T-helper 1 cell treated with Interleukin-12 subunit alpha and Interleukin-12 subunit beta and Interleukin-4 antibody, amounts not matched to agents 30 μg/mL and 1 μg/mL, for 36 hours (primary cell): Measurements from ENCODE around the gene TSPAN15.

Source experiments
- H3K27ac Mint-ChIP-seq: one replicate; pipeline ENCODE4 v1.8.0; 2021; ENCODE audit warnings: mild to moderate bottlenecking, mixed read lengths
- H3K27me3 Mint-ChIP-seq: one replicate; pipeline ENCODE4 v1.8.0; 2021; ENCODE audit warnings: low read depth, mixed read lengths
- H3K36me3 Mint-ChIP-seq: one replicate; pipeline ENCODE4 v1.8.0; 2021; ENCODE audit warnings: low read depth, mixed read lengths
- H3K4me1 Mint-ChIP-seq: one replicate; pipeline ENCODE4 v1.8.0; 2021; ENCODE audit warnings: low read depth, mixed read lengths
- H3K4me3 Mint-ChIP-seq: one replicate; pipeline ENCODE4 v1.8.0; 2021; ENCODE audit warnings: mild to moderate bottlenecking, moderate library complexity, mixed read lengths
- H3K9me3 Mint-ChIP-seq: one replicate; pipeline ENCODE4 v1.8.0; 2021; ENCODE audit warnings: mixed read lengths

TSPAN15 gene

DNA sequence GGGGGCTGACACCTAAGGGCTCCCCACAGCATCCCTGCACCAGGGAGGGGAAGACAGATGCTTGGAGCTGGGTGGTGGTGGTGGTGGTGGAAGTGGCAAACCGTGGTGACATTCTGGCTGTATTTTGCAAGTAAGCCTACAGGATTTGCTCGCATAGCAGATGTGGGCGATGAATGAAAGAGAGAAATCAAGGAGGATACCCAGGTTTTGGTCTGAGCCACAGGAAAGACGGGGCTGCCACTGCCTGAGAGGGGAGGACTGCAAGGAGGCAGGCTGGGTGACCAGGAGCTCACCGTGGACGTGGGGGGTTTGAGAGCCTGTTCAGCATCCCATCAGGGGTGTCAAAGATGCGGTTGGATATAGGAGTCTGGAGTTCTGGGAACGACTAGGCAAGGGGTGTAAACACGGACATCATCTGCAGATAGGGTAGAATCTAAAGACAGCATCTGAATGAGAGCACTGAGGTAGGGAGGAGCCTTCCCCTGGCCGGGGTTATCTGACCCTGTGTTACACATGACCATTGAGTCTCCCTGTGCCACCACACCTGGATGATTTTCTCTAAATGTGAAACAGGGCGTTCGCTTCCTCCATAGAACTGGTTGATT, 49.7 kb downstream of the TSPAN15 start:
- Mint-ChIP-seq H3K27me3 (no peaks in the 10 kb centered on the region), H3K27ac (no peak overlapping the region), H3K36me3 (no peaks in the 10 kb centered on the region), H3K4me3 (no peak overlapping the region), H3K4me1 (peaks cover 5% of the 10 kb centered on the region), H3K9me3 (no peaks in the 10 kb centered on the region)

DNA sequence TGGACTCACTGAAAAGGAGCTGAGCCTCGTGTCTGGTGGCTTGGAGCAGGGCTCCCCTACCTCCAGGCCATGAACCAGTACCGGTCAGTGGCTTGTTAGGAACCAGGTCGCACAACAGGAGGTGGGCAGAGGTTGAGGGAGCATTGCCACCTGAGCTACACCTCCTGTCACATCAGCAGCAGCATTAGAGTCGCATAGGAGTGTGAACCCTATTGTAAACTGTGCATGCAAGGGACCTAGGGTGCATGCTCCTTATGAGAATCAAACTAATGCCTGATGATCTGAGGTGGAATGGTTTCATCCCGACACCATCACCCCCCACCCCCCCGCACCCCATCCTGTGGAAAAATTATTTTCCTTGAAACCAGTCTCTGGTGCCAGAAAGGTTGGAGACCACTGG, 50.4 kb downstream of the TSPAN15 start:
- no peak overlapping the region for H3K4me3 Mint-ChIP-seq
- H3K27ac Mint-ChIP-seq, result no peak overlapping the region
- no peaks in the 10 kb centered on the region for H3K9me3 Mint-ChIP-seq
- H3K4me1 Mint-ChIP-seq, result peaks cover 5% of the 10 kb centered on the region
- H3K27me3 Mint-ChIP-seq, result no peaks in the 10 kb centered on the region
- no peaks in the 10 kb centered on the region for H3K36me3 Mint-ChIP-seq

DNA sequence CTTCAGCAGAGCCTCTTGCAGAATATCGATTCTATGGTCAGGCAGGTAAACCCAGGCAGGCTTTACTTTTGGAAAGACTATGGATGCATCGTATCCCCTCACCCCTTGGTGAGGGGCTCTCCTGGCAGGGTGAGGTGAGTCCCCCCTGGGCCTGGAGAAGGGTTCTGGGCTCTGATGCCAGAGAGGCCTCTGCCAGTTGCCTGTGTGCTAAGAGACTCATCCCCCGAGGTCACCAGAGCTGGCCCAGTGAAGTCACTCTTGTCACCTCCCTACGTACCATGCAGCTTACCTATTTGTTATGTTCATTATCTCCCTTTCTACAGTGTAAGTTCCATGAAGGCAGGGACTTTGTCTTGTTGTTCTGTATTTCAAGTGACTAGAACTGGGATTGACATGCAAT, 51.3 kb downstream of the TSPAN15 start:
- H3K4me3 Mint-ChIP-seq, result no peak overlapping the region
- H3K27me3 Mint-ChIP-seq, result no peaks in the 10 kb centered on the region
- peaks cover 10% of the 10 kb centered on the region for H3K4me1 Mint-ChIP-seq
- no peak overlapping the region for H3K27ac Mint-ChIP-seq
- no peaks in the 10 kb centered on the region for H3K36me3 Mint-ChIP-seq
- H3K9me3 Mint-ChIP-seq, result no peaks in the 10 kb centered on the region

DNA sequence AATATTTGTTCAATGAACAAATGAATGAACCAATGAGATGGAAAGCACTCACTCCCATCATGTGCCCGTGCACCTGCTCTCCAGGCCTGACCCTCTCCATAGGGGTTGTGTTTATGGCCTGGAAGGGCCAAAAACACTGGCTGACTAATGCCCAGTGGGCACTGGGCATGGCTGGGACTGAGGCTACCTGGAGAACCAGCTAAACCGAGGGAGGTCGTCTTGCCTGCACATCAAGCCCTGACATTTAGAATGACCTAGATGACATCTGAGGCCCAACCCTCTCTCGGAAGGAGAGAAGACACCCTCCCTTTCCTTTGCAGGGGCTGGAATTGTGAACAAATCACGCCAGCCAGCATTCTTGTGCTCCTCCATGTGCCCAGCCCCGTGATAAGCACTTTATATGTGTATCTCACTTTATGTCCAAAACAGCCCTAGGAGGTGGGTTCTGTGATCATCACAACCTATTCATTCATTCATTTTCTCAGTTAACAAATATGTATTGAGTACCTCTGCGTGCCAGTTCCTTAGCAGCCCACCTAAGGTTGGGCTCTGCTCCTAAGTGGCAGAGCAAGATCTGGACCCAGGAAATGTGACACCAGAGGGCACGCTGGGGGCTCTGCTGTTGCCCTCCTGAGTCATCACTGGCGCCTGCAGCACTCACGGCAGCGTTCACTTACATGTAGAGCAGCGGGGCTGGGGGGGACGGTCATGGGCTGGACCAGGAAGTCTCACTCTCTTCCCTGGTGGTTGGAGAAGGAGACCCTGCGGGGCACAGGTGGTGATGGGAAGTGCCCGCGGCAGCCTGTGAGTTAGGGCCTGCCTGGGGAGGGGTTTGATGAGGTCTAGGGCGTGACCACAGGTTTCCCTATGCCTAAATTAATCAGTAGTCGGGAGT, 52.0 kb downstream of the TSPAN15 start:
- H3K4me3 Mint-ChIP-seq, result no peak overlapping the region
- H3K27ac Mint-ChIP-seq, result no peak overlapping the region
- H3K9me3 Mint-ChIP-seq, result no peaks in the 10 kb centered on the region
- peaks cover 3% of the 10 kb centered on the region for H3K27me3 Mint-ChIP-seq
- no peaks in the 10 kb centered on the region for H3K36me3 Mint-ChIP-seq
- peaks cover 10% of the 10 kb centered on the region for H3K4me1 Mint-ChIP-seq

DNA sequence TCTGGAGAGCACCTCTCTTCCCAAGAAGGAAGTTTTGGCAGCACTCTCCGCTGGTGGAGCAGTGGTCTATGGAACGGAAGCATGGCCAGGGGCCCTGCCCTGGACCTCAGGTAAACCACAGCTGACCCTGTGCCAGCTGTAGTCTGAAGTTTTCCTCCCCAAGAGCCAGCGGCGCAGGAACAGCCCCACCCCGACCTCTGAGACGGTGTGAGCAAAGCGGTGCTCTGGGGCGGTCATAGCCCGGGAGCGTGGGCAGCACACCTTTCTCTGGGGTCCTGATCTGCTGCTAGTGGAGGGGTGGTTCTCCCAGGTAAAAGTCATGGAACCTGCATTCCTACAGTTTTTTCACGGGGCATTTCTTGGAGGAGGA, 52.6 kb downstream of the TSPAN15 start:
- Mint-ChIP-seq H3K27me3 (peaks cover 3% of the 10 kb centered on the region), H3K27ac (no peak overlapping the region), H3K4me1 (peaks cover 9% of the 10 kb centered on the region), H3K9me3 (no peaks in the 10 kb centered on the region), H3K4me3 (no peak overlapping the region), H3K36me3 (no peaks in the 10 kb centered on the region)

DNA sequence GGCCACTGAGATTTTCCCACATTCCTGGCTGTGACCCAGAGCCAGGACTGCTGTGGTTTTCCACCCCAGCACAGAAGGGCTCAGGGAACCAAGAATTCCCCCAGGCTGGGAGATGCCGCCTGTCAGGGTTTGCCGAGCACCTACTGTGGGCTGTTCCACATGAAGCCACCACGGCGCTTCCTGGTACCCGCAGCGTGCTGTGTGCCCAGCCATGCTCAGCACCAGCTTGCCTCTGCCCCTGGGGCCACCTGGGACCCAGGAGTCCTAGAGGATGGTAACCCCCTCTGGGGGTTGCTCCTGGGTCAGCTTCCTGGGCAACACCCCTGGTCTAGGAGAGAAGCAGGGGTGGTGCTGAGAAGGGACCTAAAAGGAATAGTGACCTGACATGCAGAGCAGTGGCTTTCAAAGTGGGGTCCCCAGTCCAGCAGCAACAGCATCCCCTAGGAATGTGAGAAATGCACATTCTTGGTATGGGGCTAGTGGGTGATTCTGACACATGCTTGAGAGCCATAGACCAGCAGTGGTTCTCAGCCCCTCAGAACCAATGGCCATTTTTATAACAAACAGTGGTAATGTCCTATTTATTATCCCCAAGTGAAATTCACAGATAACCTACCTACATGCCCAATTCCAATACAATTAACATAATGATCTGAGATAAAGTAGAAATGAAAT, 53.4 kb downstream of the TSPAN15 start:
- peaks cover 11% of the 10 kb centered on the region for H3K27me3 Mint-ChIP-seq
- H3K36me3 Mint-ChIP-seq, result no peaks in the 10 kb centered on the region
- H3K9me3 Mint-ChIP-seq, result no peaks in the 10 kb centered on the region
- no peak overlapping the region for H3K4me3 Mint-ChIP-seq
- peaks cover 9% of the 10 kb centered on the region for H3K4me1 Mint-ChIP-seq
- no peak overlapping the region for H3K27ac Mint-ChIP-seq

DNA sequence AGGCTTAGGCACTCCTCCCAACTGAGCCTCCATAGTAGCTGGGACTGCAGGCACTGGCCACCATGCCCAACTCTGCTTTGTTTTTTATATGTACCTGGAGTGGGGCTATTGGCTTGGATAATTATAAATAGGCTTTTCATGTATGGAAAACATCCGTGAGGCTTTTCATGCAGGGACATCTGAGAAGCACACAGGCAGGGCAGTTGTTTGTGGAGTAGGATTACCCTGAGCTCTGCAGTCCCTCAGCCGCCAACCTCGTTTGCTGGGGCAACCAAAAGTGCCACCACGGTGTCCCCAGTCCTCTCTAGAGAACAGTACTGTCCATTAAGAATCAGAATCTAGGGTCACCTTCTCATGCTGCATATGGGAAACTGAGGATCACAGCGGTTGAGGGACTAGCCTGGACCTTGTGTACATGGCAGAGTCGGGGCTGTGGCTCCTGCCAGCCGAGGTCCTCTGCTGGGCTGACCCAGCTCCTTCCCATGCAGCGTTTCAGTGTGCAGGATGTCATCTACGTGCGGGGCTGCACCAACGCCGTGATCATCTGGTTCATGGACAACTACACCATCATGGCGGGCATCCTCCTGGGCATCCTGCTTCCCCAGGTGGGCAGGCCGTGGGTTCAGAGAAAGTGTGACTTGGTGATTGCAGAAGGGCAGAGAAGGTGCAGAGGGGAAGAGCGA, 54.5 kb downstream of the TSPAN15 start:
- Mint-ChIP-seq H3K9me3 (no peaks in the 10 kb centered on the region), H3K27me3 (peaks cover 22% of the 10 kb centered on the region), H3K4me1 (peaks cover 9% of the 10 kb centered on the region), H3K4me3 (no peak overlapping the region), H3K36me3 (no peaks in the 10 kb centered on the region), H3K27ac (no peak overlapping the region)

DNA sequence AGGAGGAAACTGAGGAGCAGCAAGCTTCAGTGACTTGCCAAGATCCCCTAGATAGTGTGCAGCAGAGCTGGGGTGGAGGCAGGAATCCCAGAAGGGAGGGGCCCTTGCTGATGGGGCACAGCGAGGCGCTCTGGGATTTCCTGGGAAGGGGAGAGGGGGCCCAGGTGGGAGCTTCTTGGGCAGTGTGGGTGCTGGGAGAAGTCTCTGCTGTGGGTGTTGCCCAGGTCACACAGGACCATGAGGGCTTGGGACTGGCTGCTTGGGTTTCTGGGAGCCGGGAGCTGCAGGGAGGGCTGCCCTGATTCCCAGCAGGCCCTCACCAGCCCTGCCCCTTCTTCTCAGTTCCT, 55.2 kb downstream of the TSPAN15 start:
- H3K27me3 Mint-ChIP-seq, result peaks cover 29% of the 10 kb centered on the region
- no peaks in the 10 kb centered on the region for H3K9me3 Mint-ChIP-seq
- H3K27ac Mint-ChIP-seq, result no peak overlapping the region
- no peak overlapping the region for H3K4me3 Mint-ChIP-seq
- peaks cover 9% of the 10 kb centered on the region for H3K4me1 Mint-ChIP-seq
- no peaks in the 10 kb centered on the region for H3K36me3 Mint-ChIP-seq

DNA sequence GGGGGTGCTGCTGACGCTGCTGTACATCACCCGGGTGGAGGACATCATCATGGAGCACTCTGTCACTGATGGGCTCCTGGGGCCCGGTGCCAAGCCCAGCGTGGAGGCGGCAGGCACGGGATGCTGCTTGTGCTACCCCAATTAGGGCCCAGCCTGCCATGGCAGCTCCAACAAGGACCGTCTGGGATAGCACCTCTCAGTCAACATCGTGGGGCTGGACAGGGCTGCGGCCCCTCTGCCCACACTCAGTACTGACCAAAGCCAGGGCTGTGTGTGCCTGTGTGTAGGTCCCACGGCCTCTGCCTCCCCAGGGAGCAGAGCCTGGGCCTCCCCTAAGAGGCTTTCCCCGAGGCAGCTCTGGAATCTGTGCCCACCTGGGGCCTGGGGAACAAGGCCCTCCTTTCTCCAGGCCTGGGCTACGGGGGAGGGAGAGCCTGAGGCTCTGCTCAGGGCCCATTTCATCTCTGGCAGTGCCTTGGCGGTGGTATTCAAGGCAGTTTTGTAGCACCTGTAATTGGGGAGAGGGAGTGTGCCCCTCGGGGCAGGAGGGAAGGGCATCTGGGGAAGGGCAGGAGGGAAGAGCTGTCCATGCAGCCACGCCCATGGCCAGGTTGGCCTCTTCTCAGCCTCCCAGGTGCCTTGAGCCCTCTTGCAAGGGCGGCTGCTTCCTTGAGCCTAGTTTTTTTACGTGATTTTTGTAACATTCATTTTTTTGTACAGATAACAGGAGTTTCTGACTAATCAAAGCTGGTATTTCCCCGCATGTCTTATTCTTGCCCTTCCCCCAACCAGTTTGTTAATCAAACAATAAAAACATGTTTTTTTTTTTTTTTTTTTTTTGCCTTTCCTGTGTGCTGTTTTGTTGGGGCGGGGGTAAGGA, 55.8 kb downstream of the TSPAN15 start:
- no peaks in the 10 kb centered on the region for H3K9me3 Mint-ChIP-seq
- peaks cover 35% of the 10 kb centered on the region for H3K27me3 Mint-ChIP-seq
- peak overlapping the region; percentile 58 for H3K4me3 Mint-ChIP-seq
- H3K27ac Mint-ChIP-seq, result peak overlapping the region; percentile 73
- no peaks in the 10 kb centered on the region for H3K36me3 Mint-ChIP-seq
- peaks cover 9% of the 10 kb centered on the region for H3K4me1 Mint-ChIP-seq

DNA sequence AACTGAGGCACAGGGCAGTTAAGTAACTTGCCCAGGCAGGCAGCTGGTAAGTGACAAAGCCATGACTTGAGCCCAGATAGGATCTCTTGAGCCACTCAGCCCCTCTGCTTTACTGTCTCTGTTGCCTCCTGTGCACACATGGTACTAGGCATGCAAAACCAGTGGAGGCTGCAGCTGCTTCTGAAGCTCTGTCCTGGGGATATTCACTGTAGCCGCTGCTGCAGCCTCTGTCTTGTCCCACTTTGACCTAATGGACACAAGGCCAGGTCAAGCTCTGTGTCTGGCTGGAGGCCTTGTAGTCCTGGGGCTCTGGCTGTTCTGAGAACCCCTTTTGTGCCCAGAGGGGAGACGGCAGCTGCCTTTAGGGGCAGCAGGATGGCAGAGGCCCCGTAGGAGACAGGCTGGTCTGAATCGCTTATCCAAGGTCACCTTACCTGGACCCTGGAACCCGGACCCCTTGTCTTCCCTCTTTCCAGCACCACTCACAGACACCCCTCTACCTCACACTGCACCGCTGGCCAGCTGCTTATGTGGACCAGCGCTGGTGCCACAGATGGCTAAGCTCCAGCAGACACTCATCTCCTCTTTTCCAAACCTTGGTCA, 57.6 kb downstream of the TSPAN15 start:
- no peaks in the 10 kb centered on the region for H3K9me3 Mint-ChIP-seq
- H3K4me1 Mint-ChIP-seq, result peaks cover 9% of the 10 kb centered on the region
- H3K36me3 Mint-ChIP-seq, result no peaks in the 10 kb centered on the region
- no peak overlapping the region for H3K27ac Mint-ChIP-seq
- H3K4me3 Mint-ChIP-seq, result no peak overlapping the region
- H3K27me3 Mint-ChIP-seq, result peaks cover 49% of the 10 kb centered on the region

DNA sequence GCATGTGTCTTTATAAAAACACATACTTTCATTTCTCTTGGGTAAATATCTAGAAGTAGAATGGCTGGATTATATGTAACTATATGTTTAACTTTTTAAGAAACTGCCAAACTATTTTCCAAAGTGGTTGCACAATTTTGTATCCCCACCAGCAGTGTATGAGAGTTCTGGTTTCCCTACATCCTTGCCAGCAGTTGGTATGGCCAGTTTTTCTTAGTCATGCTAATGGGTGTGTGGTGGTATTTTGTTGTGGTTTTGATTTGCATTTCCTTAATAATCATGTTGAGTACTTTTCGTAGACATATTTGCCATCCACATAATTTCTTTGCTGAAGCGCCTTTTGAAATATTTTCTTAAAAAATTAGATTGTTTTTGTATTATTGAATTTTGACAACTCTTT, 61.6 kb downstream of the TSPAN15 start:
- Mint-ChIP-seq H3K27me3 (peaks cover 62% of the 10 kb centered on the region), H3K4me3 (no peak overlapping the region), H3K4me1 (peaks cover under 1% of the 10 kb centered on the region), H3K9me3 (no peaks in the 10 kb centered on the region), H3K27ac (no peak overlapping the region), H3K36me3 (no peaks in the 10 kb centered on the region)

DNA sequence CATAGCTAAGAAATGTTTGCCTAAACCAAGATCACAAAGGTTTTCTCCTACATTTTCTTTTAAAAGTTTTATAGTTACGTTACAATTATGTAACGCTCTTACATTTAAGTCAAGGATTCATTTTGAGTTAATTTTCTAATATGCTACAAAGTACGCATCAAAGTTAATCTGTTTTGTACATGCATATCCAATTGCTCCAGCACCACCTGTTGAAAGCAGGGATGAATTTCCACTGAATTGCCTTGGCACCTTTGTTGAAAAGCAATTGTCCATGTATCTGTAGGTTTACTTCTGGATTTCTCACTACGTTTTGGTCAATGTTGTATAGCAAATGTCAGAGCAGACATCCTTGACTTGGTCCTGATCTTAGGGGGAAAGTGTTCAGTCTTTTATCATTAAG, 62.4 kb downstream of the TSPAN15 start:
- H3K4me1 Mint-ChIP-seq, result no peaks in the 10 kb centered on the region
- no peak overlapping the region for H3K4me3 Mint-ChIP-seq
- H3K27ac Mint-ChIP-seq, result no peak overlapping the region
- no peaks in the 10 kb centered on the region for H3K36me3 Mint-ChIP-seq
- no peaks in the 10 kb centered on the region for H3K9me3 Mint-ChIP-seq
- H3K27me3 Mint-ChIP-seq, result peaks cover 60% of the 10 kb centered on the region

DNA sequence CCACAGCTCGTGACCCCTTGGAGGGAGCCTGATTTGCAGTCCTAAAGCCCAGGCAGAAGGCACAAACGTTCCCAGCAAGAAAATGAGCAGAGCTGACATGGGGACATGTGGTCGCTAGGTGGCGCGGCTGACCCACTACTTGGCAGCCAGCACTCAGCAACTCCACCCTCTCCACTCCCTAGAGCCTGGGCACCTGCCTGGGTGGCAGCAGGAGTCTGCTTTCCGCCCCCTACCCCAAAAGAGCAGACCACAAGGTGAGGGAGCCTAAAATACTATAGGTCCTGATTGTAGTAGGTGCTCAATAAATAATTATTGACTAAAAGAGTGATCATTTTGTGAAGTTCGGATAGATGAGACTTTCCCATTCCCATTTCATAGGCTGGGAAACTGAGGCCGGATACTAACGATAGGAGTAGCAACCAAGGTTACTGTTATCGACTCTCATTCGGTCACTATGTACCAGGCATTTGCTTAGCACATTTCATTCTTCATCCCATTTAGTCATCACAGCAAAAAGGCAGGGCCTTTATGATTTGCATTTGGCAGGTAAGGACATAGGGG, 64.5 kb downstream of the TSPAN15 start:
- Mint-ChIP-seq H3K36me3 (no peaks in the 10 kb centered on the region), H3K27me3 (peaks cover 43% of the 10 kb centered on the region), H3K9me3 (no peaks in the 10 kb centered on the region), H3K4me1 (no peaks in the 10 kb centered on the region), H3K27ac (no peak overlapping the region), H3K4me3 (no peak overlapping the region)
